ENCODE data around the gene RAB11FIP2. TPM values are rescaled to one million over a fixed set of nuclear protein-coding genes. Genes with fewer than 3 reads are reported as not detected.
A peak's percentile ranks its signal among the peaks of the same experiment; 100 is the strongest.
"Not testable (repeated sequence)": the region's sequence is repeated elsewhere in the genome, so short reads cannot be mapped to it uniquely, and the experiment has no call there.

RAB11FIP2 gene, protein sequence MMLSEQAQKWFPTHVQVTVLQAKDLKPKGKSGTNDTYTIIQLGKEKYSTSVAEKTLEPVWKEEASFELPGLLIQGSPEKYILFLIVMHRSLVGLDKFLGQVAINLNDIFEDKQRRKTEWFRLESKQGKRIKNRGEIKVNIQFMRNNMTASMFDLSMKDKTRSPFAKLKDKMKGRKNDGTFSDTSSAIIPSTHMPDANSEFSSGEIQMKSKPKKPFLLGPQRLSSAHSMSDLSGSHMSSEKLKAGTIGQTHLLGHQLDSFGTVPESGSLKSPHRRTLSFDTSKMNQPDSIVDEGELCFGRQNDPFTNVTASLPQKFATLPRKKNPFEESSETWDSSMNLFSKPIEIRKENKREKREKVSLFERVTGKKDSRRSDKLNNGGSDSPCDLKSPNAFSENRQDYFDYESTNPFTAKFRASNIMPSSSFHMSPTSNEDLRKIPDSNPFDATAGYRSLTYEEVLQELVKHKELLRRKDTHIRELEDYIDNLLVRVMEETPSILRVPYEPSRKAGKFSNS
- 62.8 TPM for total RNA-seq

GRCh38 chr10:118046395-118047156, at the start of gene RAB11FIP2:
Gene RAB11FIP2, minus strand, starts transcription at chr10:118046941. Its CDS starts 778 bp downstream, at chr10:118046163.
- Histone ChIP-seq H3K9me3 (ENCODE audit: low read depth, low read length) (no peaks in the 10 kb centered on the region), H3K4me3 (ENCODE audit: low read length) (peak within 1 kb of the TSS; percentile 70), H3K27me3 (ENCODE audit: insufficient read depth, low read length) (no peaks in the 10 kb centered on the region), H3K4me1 (ENCODE audit: insufficient read depth, low read length) (peaks cover 22% of the 10 kb centered on the region)

- Histone ChIP-seq H3K4me3 (ENCODE audit: low read length) (no peak overlapping the region), H3K27me3 (ENCODE audit: insufficient read depth, low read length) (no peaks in the 10 kb centered on the region), H3K4me1 (ENCODE audit: insufficient read depth, low read length) (no peaks in the 10 kb centered on the region), H3K9me3 (ENCODE audit: low read depth, low read length) (no peaks in the 10 kb centered on the region)
These were observed 49.3 kb upstream of the RAB11FIP2 start for GRCh38 chr10:118096022-118096421.

- H3K4me1 ChIP-seq (ENCODE audit: insufficient read depth, low read length) = no peaks in the 10 kb centered on the region
- H3K9me3 ChIP-seq (ENCODE audit: low read depth, low read length) = no peaks in the 10 kb centered on the region
- no peaks in the 10 kb centered on the region for H3K27me3 ChIP-seq (ENCODE audit: insufficient read depth, low read length)
- H3K4me3 ChIP-seq (ENCODE audit: low read length) = no peak overlapping the region
These were observed 45.5 kb upstream of the RAB11FIP2 start for GRCh38 chr10:118092209-118092608.

DNA sequence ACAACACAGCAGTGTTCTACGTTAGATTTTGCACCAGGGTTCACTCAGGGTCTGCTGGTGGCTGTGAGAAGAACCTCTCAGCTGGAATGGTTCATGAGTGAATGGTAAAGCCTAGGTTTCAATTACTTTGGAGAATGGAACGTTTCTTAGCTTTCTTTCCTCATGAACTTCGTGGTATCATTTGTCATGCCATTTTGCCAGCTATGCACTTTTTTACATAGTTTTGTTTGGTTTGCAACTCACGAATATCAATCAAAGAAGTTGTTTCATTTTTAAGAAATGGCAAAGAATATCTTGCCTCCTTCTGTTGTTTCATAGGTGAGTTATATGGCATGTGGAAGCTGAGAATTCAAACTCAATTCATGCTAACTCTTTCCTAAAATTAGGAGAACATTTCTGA, 34.1 kb upstream of the RAB11FIP2 start:
- Histone ChIP-seq H3K4me3 (ENCODE audit: low read length) (no peak overlapping the region), H3K9me3 (ENCODE audit: low read depth, low read length) (no peaks in the 10 kb centered on the region), H3K4me1 (ENCODE audit: insufficient read depth, low read length) (no peaks in the 10 kb centered on the region), H3K27me3 (ENCODE audit: insufficient read depth, low read length) (peaks cover 3% of the 10 kb centered on the region)

DNA sequence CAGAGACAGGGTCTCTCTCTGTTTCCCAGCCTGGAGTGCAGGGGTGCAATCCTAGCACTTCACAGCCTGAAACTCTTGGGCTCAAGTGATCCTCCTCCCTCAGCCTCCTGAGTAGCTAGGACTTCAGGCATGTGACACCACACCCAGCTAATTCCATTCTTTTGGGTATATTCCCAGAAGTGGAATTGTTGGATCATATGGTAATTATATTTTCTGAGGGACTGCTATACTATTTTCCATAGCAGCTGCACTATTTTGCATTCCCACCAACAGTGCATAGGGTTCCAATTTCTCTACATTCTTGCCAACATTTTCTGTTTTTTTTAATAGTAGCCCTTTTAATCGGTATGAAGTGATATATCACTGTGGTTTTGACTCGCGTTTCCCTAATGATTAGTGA, 30.0 kb upstream of the RAB11FIP2 start:
- Histone ChIP-seq H3K4me3 (ENCODE audit: low read length) (no peak overlapping the region), H3K27me3 (ENCODE audit: insufficient read depth, low read length) (peaks cover 3% of the 10 kb centered on the region), H3K9me3 (ENCODE audit: low read depth, low read length) (no peaks in the 10 kb centered on the region), H3K4me1 (ENCODE audit: insufficient read depth, low read length) (no peaks in the 10 kb centered on the region)

- H3K4me1 ChIP-seq (ENCODE audit: insufficient read depth, low read length) = no peaks in the 10 kb centered on the region
- no peak overlapping the region for H3K4me3 ChIP-seq (ENCODE audit: low read length)
- H3K9me3 ChIP-seq (ENCODE audit: low read depth, low read length) = no peaks in the 10 kb centered on the region
- peaks cover 3% of the 10 kb centered on the region for H3K27me3 ChIP-seq (ENCODE audit: insufficient read depth, low read length)
These were observed 26.1 kb upstream of the RAB11FIP2 start for GRCh38 chr10:118072840-118073239.

DNA sequence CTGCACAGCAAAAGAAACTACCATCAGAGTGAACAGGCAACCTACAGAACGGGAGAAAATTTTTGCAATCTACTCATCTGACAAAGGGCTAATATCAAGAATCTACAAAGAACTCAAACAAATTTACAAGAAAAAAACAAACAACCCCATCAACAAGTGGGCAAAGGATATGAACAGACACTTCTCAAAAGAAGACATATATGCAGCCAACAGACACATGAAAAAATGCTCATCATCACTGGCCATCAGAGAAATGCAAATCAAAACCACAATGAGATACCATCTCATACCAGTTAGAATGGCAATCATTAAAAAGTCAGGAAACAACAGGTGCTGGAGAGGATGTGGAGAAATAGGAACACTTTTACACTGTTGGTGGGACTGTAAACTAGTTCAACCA, 20.6 kb upstream of the RAB11FIP2 start:
- H3K9me3 ChIP-seq (ENCODE audit: low read depth, low read length); H3K4me1 ChIP-seq (ENCODE audit: insufficient read depth, low read length); H3K27me3 ChIP-seq (ENCODE audit: insufficient read depth, low read length); H3K4me3 ChIP-seq (ENCODE audit: low read length): not testable (repeated sequence)

GRCh38 chr10:118062798-118063238, 16.1 kb upstream of the RAB11FIP2 start:
- H3K4me3 ChIP-seq (ENCODE audit: low read length) = no peak overlapping the region
- H3K27me3 ChIP-seq (ENCODE audit: insufficient read depth, low read length) = peaks cover 6% of the 10 kb centered on the region
- no peaks in the 10 kb centered on the region for H3K9me3 ChIP-seq (ENCODE audit: low read depth, low read length)
- H3K4me1 ChIP-seq (ENCODE audit: insufficient read depth, low read length) = no peaks in the 10 kb centered on the region

- Histone ChIP-seq H3K27me3 (ENCODE audit: insufficient read depth, low read length) (peaks cover 6% of the 10 kb centered on the region), H3K9me3 (ENCODE audit: low read depth, low read length) (no peaks in the 10 kb centered on the region), H3K4me3 (ENCODE audit: low read length) (no peak overlapping the region), H3K4me1 (ENCODE audit: insufficient read depth, low read length) (no peaks in the 10 kb centered on the region)
These were observed 11.6 kb upstream of the RAB11FIP2 start for GRCh38 chr10:118058371-118058770.

DNA sequence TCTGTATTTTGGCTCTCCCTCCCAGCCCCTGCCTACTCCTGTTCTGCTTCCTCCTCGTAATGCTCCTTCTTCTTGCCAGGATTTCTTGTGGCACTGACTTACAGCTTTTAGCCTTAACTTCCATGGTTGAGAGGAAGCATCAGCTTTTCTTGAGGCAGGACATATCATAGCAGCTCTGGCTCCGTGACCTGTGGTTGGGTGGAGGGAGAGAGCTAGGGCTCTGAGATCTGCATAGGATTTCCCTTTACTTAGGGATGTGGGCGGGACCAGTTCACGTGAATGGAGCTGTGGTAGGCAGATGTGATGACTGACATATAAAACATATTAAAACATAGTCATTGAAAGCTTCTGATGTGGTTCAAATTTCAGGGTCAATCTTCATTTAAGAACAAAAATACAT, 10.6 kb upstream of the RAB11FIP2 start:
- H3K27me3 ChIP-seq (ENCODE audit: insufficient read depth, low read length) = no peaks in the 10 kb centered on the region
- H3K9me3 ChIP-seq (ENCODE audit: low read depth, low read length) = no peaks in the 10 kb centered on the region
- no peak overlapping the region for H3K4me3 ChIP-seq (ENCODE audit: low read length)

DNA sequence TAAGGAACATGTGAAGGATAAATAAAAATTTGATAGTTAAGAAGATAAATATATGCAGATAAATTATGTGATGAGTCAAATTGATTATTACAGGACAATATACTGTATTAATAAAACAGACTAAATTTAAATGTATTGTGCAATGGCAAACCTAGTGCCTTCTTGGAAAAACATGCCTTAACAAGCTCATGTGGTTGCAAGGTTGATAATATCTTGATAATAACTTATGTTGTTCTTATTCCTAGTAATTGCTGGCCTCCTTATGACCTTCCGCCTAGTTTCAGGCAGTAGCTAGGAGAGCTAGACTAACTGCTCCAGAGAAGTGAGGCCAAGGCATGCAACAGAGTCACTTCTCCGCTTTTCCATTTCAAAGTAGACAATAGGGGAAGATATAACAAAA, 7.6 kb upstream of the RAB11FIP2 start:
- no peaks in the 10 kb centered on the region for H3K9me3 ChIP-seq (ENCODE audit: low read depth, low read length)
- no peak overlapping the region for H3K4me3 ChIP-seq (ENCODE audit: low read length)
- no peaks in the 10 kb centered on the region for H3K4me1 ChIP-seq (ENCODE audit: insufficient read depth, low read length)
- no peaks in the 10 kb centered on the region for H3K27me3 ChIP-seq (ENCODE audit: insufficient read depth, low read length)

More for the DNA sequence above, 10.6 kb upstream of the RAB11FIP2 start:
- H3K4me1 ChIP-seq (ENCODE audit: insufficient read depth, low read length) = no peaks in the 10 kb centered on the region

- no peaks in the 10 kb centered on the region for H3K4me1 ChIP-seq (ENCODE audit: insufficient read depth, low read length)
- no peak overlapping the region for H3K4me3 ChIP-seq (ENCODE audit: low read length)
- no peaks in the 10 kb centered on the region for H3K9me3 ChIP-seq (ENCODE audit: low read depth, low read length)
- H3K27me3 ChIP-seq (ENCODE audit: insufficient read depth, low read length) = no peaks in the 10 kb centered on the region
These were observed 6.1 kb upstream of the RAB11FIP2 start for GRCh38 chr10:118052816-118053215.

DNA sequence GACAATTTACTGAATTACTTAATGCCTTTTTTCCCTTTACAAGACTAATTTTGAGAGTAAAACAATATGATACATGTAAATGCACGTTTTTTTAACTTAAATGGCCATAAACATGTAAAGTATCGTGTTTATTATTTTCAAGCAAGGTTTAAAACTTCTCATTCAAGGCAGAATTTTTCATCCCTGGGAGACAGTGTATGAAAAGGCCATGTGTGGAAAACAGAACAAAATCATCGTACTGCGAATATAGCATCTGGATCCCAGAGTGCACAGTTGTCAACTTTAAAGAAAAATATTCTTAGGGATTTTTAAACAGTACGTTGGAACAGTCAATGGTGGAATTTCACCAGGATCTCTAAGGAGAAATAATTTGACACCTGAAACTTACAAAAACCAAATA, 1.1 kb upstream of the RAB11FIP2 start:
- H3K4me3 ChIP-seq (ENCODE audit: low read length) = no peak overlapping the region
- H3K4me1 ChIP-seq (ENCODE audit: insufficient read depth, low read length) = peaks cover 21% of the 10 kb centered on the region
- no peaks in the 10 kb centered on the region for H3K27me3 ChIP-seq (ENCODE audit: insufficient read depth, low read length)
- H3K9me3 ChIP-seq (ENCODE audit: low read depth, low read length) = no peaks in the 10 kb centered on the region

DNA sequence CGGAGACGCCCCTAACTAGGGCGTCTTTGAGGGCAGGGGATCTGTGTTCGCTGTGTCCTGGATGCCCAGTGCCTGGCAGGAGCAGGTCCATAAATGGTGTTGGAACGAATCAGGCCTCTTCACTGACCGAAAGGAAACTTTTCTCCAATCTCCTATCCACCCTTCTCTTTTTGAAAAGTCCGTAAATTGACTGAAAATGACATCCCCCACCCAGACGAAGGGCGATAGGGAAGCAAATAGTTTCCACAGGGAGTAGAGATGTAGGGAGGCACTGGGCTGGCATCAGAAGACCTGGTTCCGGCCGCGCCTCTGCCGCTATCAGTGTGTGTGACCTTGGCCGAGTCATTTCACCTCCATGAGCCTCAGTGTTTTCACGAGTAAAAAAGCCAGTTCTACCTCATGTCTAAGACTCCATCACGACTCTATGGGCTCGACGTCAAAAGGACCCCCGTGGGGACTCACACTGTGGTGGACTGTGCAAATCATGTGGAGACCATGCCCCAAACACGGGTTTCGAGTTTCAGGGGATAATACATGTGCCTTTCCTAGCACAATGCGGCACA, 497 bp upstream of the RAB11FIP2 start:
- peaks cover 22% of the 10 kb centered on the region for H3K4me1 ChIP-seq (ENCODE audit: insufficient read depth, low read length)

DNA sequence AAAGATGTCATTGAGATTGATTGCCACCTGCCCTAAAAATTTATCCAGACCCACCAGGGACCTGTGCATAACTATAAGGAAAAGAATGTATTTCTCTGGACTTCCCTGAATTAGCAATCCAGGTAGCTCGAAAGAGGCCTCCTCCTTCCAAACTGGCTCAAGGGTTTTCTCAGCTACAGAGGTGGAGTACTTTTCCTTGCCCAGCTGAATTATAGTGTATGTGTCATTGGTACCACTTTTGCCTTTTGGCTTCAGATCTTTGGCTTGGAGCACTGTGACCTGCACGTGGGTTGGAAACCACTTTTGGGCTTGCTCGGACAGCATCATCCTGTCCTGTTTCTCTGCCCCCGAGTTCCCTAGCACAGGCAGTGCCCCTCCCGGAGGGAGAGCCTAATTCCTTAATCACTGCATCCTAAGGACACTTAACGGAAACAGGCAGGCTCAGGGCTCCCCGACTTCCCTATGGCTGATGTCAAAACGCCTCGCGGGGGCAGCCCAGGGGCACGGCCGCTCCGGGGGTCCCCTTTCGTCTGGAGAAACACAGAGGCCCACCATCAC, 825 bp downstream of the RAB11FIP2 start:
- H3K4me3 ChIP-seq (ENCODE audit: low read length) = peak overlapping the region; percentile 70
- H3K27me3 ChIP-seq (ENCODE audit: insufficient read depth, low read length) = no peaks in the 10 kb centered on the region
- peaks cover 22% of the 10 kb centered on the region for H3K4me1 ChIP-seq (ENCODE audit: insufficient read depth, low read length)

More for the DNA sequence above, 497 bp upstream of the RAB11FIP2 start:
- Histone ChIP-seq H3K9me3 (ENCODE audit: low read depth, low read length) (no peaks in the 10 kb centered on the region), H3K4me3 (ENCODE audit: low read length) (peak overlapping the region; percentile 70), H3K27me3 (ENCODE audit: insufficient read depth, low read length) (no peaks in the 10 kb centered on the region)

More for the DNA sequence above, 825 bp downstream of the RAB11FIP2 start:
- H3K9me3 ChIP-seq (ENCODE audit: low read depth, low read length) = no peaks in the 10 kb centered on the region

Data from mononuclear cell (primary cell).